ENCODE measurements around the gene CA11. TPM values are rescaled to one million over a fixed set of nuclear protein-coding genes. Genes with fewer than 3 reads are reported as not detected.
A peak's percentile ranks its signal among the peaks of the same experiment; 100 is the strongest.

CA11 gene
- total RNA-seq, 1 experiment from 2014 or later: 12.6 TPM

- in situ Hi-C loops (cut with HindIII; ENCODE audit: low pct_unique_long_range_greater_than_20kb, low sequenced_read_pairs) (no loop called here), intact Hi-C loops (cut with micrococcal nuclease; ENCODE audit: unreplicated experiment) (no loop called here)
- DNase-seq (ENCODE audit: low read depth, low spot score): no peak
- Histone ChIP-seq H3K9me3 (ENCODE audit: control insufficient read depth, insufficient read depth, low read depth, low read length) (no peaks in the 10 kb centered on the region), H3K27ac (ENCODE audit: low read length) (peak overlapping the region; percentile 52; the same call in 1 of the 2 replicates), H3K36me3 (ENCODE audit: control insufficient read depth, insufficient read depth, low read length) (no peaks in the 10 kb centered on the region), H3K27me3 (ENCODE audit: control insufficient read depth, insufficient read depth, low read length) (no peaks in the 10 kb centered on the region), H3K4me1 (ENCODE audit: control insufficient read depth, insufficient read depth, low read length) (peaks cover 2% of the 10 kb centered on the region; the same call in 1 of the 2 replicates), H3K4me3 (ENCODE audit: low read depth in 2 of 2, low read length in 2 of 2) (peak overlapping the region; percentile 53 to 69)
- peak; percentile 43 for ATAC-seq
- BruUV-seq (replicated peaks): TSS peak; percentile 99
- ChIA-PET POLR2A (interaction anchor here (0.6 to 1.1 kb wide), 2 partner anchors 22 to 55 kb away, joined by 3 to 4 read pairs; no protein-coding TSS in a partner anchor), CTCF (interaction anchor here (0.5 to 1.0 kb wide), 4 partner anchors 30 to 368 kb away, joined by 4 to 5 read pairs (median 4); no protein-coding TSS in a partner anchor)
- TF ChIP-seq CTCF (IDR thresholded peaks at IDR 0.05): no peak
- TF ChIP-seq POLR2AphosphoS5 (IDR thresholded peaks at IDR 0.05; ENCODE audit: low read depth, low read length): no peak
- TF ChIP-seq TCF7L2 (IDR thresholded peaks at IDR 0.05; ENCODE audit: low read depth, low read length): no peak
- no peak for TF ChIP-seq REST (IDR thresholded peaks at IDR 0.05; ENCODE audit: insufficient read depth in 1 of 2, low read depth in 2 of 2, low read length in 1 of 2)
- TF ChIP-seq SIN3A (IDR thresholded peaks at IDR 0.05; ENCODE audit: borderline replicate concordance, insufficient read depth, low read depth, low read length): no peak
Observed at GRCh38 chr19:48645620-48646000, 377 bp downstream of the CA11 start.

GRCh38 chr19:48644839-48645619, 958 bp downstream of the CA11 start:
- H3K27ac ChIP-seq (ENCODE audit: low read length): peak overlapping the region; percentile 31; the same call in 1 of the 2 replicates

More at GRCh38 chr19:48644839-48645619, 958 bp downstream of the CA11 start:
- Histone ChIP-seq H3K36me3 (ENCODE audit: control insufficient read depth, insufficient read depth, low read length) (no peaks in the 10 kb centered on the region), H3K4me1 (ENCODE audit: control insufficient read depth, insufficient read depth, low read length) (peaks cover 2% of the 10 kb centered on the region; the same call in 1 of the 2 replicates), H3K4me3 (ENCODE audit: low read depth in 2 of 2, low read length in 2 of 2) (peak overlapping the region; percentile 53 to 69), H3K27me3 (ENCODE audit: control insufficient read depth, insufficient read depth, low read length) (no peaks in the 10 kb centered on the region), H3K9me3 (ENCODE audit: control insufficient read depth, insufficient read depth, low read depth, low read length) (no peaks in the 10 kb centered on the region)
- intact Hi-C loops (cut with micrococcal nuclease; ENCODE audit: unreplicated experiment): no loop called here
- ChIA-PET CTCF (interaction anchor here (0.6 to 1.0 kb wide), 2 partner anchors 140 to 368 kb away, joined by 4 to 5 read pairs; no protein-coding TSS in a partner anchor), POLR2A (interaction anchor here (0.5 to 1.1 kb wide), 3 partner anchors 21 to 89 kb away, joined by 3 to 6 read pairs (median 4); no protein-coding TSS in a partner anchor)
- TF ChIP-seq CTCF (IDR thresholded peaks at IDR 0.05) (no peak), TCF7L2 (IDR thresholded peaks at IDR 0.05; ENCODE audit: low read depth, low read length) (no peak), REST (IDR thresholded peaks at IDR 0.05; ENCODE audit: insufficient read depth in 1 of 2, low read depth in 2 of 2, low read length in 1 of 2) (no peak), SIN3A (IDR thresholded peaks at IDR 0.05; ENCODE audit: borderline replicate concordance, insufficient read depth, low read depth, low read length) (no peak), POLR2AphosphoS5 (IDR thresholded peaks at IDR 0.05; ENCODE audit: low read depth, low read length) (no peak)
- BruUV-seq (replicated peaks): no TSS peak
- peak; percentile 85 for ATAC-seq
- no peak for DNase-seq (ENCODE audit: low read depth, low spot score)
- in situ Hi-C loops (cut with HindIII; ENCODE audit: low pct_unique_long_range_greater_than_20kb, low sequenced_read_pairs): no loop called here
